AG09319 (cell line): ENCODE measurements around the gene C10orf105.

Experiments
- DNase-seq: peaks from one replicate; pipeline ENCODE4 v3.0.0-alpha.2; 2010; ENCODE audit warnings: low read depth; ENCODE audit errors: extremely low read depth
- TF ChIP-seq, protein P1 (sequence below): IDR thresholded peaks from 2 replicates; pipeline ENCODE4 v1.5.1; 2011; ENCODE audit warnings: low read depth, mild to moderate bottlenecking, inconsistent platforms, low read length, moderate library complexity

The C10orf105 gene

DNA sequence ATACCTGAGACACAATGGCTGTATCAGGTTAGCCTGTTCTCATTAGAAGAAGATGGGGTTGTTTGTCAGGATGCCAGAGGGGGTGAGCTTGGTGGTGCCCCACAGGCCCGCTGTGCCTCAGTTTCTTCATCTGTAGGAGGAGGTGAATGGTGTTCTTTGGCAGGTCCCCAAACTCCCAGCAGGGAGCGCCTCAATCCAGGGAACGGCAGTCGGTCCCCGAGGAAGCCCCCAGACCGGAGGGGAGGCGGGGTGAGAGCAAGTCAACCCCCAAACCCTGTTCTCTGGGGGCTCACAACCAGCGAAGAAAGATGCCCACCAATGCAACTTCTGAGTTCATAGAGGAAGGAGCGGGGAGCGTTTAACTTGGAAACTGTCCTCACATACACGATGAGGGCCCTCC lies 16.0 kb downstream of the C10orf105 start:
- TF ChIP-seq, protein P1, sequence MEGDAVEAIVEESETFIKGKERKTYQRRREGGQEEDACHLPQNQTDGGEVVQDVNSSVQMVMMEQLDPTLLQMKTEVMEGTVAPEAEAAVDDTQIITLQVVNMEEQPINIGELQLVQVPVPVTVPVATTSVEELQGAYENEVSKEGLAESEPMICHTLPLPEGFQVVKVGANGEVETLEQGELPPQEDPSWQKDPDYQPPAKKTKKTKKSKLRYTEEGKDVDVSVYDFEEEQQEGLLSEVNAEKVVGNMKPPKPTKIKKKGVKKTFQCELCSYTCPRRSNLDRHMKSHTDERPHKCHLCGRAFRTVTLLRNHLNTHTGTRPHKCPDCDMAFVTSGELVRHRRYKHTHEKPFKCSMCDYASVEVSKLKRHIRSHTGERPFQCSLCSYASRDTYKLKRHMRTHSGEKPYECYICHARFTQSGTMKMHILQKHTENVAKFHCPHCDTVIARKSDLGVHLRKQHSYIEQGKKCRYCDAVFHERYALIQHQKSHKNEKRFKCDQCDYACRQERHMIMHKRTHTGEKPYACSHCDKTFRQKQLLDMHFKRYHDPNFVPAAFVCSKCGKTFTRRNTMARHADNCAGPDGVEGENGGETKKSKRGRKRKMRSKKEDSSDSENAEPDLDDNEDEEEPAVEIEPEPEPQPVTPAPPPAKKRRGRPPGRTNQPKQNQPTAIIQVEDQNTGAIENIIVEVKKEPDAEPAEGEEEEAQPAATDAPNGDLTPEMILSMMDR: peak; percentile 3
- no peak for DNase-seq

DNA sequence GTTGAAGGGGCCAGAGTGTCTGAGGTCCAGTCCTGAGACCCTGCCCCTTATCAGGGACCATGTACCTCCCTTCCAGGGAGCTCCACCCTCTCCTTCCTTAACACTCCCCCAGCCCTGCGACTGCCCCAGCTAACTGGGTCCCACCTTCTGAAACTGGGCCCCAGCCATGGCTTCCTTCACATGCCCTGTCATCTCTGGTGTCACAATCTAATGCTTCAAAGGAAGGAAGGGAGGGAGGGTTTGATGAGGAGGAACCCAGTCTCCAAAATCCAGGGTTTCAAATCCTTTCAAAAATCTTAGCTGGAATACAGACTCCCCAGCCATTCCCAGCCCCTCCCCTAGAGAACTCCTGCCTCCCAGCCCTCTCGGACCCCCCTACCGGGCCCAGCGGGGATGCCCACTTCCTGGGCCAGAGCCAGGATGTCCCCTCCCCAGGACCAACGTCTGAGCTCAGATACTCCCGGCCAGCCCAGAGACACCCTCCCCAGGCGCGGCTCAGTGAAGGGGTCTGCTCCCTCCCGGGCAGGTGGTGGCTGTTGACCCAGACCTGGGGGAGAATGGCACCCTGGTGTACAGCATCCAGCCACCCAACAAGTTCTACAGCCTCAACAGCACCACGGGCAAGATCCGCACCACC lies 18.0 kb downstream of the C10orf105 start:
- no peak for DNase-seq
- TF ChIP-seq, protein P1: no peak

DNA sequence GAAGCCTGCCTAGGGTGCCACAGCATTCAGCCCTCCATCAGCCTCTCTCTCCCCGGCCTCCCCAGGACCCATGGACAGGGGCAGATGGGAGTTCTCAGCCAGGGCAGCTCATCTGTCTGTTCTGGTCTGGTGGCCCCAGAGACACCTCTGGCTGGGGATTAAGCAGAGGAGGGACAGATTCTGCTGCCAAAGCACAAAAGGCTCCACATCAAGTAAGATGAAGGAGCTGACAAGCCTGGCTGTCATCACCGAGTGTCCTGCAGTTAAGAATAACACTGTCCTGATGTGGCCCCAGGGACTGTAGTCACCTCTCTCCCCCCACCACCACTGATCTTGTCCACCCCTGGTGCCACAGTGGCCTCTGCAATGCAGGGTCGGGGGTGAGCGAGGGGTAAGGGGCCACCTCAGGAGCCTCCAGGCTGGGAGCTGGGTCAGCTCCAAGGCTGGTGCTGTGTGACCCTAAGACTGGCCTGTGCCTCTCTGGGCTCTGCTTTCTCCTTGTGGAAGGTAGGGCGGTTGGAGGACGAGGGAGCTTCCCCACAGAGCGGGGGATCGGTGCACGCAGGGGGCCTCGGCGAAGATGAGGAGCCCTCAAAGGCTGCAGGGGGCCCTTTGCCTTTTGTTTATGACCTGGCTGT lies 18.7 kb downstream of the C10orf105 start:
- no peak for DNase-seq
- TF ChIP-seq, protein P1: no peak

DNA sequence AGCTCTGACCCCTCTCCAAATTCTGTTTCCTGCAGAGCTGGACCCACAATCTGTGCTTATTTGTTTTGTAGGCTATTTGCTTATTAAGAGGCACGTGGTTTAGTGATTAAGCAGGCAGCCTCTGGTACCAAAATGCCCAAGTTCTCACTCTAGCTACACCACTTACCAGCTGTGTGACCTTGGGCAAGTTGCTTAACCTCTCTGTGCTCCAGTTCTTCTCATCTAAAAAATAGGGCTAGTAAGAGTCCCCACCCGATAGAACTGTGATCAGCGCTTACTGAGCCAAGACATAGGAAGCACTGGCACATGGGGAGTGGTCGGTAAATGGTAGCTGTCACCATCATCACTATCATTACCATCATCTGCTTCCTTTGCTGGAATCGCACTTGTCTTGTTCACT lies 20.8 kb downstream of the C10orf105 start:
- no peak for DNase-seq
- TF ChIP-seq, protein P1: no peak

GRCh38 chr10:71697938-71698709 lies 21.5 kb downstream of the C10orf105 start:
- no peak for DNase-seq
- TF ChIP-seq, protein P1: no peak

DNA sequence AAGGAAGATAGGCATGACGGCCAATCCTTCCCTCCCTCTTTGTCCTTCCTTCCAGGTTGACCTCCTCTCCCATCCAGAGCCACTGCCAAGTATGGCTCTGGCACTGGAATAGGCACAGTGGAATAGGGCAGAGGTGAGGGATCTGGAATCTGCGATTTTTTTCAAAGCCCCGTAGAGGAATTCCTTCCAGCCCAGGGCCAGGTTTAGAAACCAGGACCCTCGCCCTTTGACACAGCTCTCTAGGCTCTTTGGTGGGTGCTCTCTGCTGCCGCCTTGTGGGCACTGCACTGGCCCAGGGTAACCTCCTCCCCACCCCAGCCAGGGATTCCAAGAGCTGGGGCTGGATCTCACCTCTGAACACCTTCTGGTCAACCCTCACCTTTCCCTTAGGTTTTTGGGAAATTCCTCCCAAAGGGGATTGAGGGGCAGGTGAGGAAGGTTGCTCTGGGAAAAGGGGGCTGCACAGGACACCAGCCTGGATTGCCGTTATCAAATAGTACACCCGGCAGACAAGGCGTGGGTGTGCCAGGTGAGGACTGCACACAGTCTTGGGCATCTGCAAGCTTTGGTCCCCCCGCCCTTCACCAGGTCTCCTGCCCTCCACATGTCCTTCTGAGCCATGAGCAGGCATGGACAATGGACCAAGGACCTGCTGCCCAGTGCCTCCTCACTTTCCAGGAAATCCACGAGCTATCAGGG lies 22.8 kb downstream of the C10orf105 start:
- DNase-seq: no peak
- TF ChIP-seq, protein P1: peak; percentile 90
